ENCODE results near the gene RPTOR. TPM values are rescaled to one million over a fixed set of nuclear protein-coding genes. Genes with fewer than 3 reads are reported as not detected.
A peak's percentile ranks its signal among the peaks of the same experiment; 100 is the strongest.

RPTOR gene
- total RNA-seq, 3 donors from 2014 or later (not counting 1 experiment from before 2014, with no cell fraction given), result 49.2 to 63.6 (median 55.4) TPM

DNA sequence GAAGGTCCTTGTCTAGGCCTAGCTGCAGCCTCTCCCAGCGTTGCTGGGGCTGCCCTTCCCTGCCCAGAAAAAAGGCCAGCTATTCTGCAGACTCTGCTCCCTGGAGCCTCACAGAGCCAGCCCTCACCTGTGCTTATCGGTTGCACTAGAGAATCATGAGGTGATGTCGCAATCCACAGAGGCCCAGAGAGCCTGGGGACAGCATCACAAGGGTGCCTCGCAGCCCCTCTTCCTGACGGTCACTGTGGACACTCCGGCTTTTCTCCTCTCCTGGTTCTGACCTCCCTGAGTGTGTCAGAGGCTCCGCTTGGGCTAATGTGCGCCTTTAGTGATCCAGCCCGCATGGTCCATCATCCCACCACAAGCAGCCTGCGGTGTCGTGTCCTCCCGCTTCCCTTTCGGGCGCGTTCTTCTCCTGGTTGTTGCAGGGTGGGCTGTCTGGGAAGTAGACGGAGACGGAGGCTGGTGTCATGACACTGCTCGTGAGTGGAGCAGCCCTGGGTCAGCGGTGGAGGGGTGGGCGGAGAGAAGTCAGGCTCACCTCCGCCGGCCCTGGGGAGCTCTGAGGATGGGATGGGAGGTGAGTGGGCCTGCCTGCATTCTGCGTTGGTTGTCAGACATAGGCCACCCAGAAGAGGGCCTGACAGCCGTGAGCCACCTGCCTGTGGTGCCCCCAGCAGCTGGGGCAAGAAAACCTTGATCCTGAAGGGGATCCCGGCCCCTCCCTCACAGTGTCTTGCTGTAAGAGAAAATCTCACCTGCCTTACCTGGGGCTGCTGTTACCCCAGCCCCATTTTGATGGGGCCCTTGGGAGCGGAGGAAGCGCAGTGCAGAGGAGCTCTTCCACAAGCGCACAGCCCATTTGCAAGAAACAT, 281.1 kb downstream of the RPTOR start:
- intact Hi-C loops (cut with micrococcal nuclease), result no loop called here
- Histone ChIP-seq H3K27me3 (ENCODE audit: control insufficient read depth, insufficient read depth, low read length) (no peaks in the 10 kb centered on the region), H3K4me3 (ENCODE audit: low read length) (no peak overlapping the region), H3K9me3 (ENCODE audit: control insufficient read depth, insufficient read depth, low read length) (no peaks in the 10 kb centered on the region), H3K27ac (ENCODE audit: low read length) (no peak overlapping the region), H3K36me3 (ENCODE audit: control insufficient read depth, insufficient read depth, low read length) (peaks cover 13% of the 10 kb centered on the region), H3K4me1 (ENCODE audit: control insufficient read depth, insufficient read depth, low read length) (no peaks in the 10 kb centered on the region)
- 95% methylated on average over 28 of the region's 28 CpGs for WGBS (ENCODE audit: insufficient coverage)
- no peak for DNase-seq
- TF ChIP-seq, protein P1, sequence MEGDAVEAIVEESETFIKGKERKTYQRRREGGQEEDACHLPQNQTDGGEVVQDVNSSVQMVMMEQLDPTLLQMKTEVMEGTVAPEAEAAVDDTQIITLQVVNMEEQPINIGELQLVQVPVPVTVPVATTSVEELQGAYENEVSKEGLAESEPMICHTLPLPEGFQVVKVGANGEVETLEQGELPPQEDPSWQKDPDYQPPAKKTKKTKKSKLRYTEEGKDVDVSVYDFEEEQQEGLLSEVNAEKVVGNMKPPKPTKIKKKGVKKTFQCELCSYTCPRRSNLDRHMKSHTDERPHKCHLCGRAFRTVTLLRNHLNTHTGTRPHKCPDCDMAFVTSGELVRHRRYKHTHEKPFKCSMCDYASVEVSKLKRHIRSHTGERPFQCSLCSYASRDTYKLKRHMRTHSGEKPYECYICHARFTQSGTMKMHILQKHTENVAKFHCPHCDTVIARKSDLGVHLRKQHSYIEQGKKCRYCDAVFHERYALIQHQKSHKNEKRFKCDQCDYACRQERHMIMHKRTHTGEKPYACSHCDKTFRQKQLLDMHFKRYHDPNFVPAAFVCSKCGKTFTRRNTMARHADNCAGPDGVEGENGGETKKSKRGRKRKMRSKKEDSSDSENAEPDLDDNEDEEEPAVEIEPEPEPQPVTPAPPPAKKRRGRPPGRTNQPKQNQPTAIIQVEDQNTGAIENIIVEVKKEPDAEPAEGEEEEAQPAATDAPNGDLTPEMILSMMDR (IDR thresholded peaks at IDR 0.05), result no peak
- no peak for ATAC-seq
- no peak overlapping the region for H3K27ac Mint-ChIP-seq
- H3K4me3 Mint-ChIP-seq, result no peak overlapping the region
- no peaks in the 10 kb centered on the region for H3K27me3 Mint-ChIP-seq (ENCODE audit: low read depth in 2 of 2)
- H3K36me3 Mint-ChIP-seq, result no peaks in the 10 kb centered on the region
- peaks cover 0 to 5% of the 10 kb centered on the region in 2 donors for H3K4me1 Mint-ChIP-seq
- H3K9me3 Mint-ChIP-seq, result no peaks in the 10 kb centered on the region

DNA sequence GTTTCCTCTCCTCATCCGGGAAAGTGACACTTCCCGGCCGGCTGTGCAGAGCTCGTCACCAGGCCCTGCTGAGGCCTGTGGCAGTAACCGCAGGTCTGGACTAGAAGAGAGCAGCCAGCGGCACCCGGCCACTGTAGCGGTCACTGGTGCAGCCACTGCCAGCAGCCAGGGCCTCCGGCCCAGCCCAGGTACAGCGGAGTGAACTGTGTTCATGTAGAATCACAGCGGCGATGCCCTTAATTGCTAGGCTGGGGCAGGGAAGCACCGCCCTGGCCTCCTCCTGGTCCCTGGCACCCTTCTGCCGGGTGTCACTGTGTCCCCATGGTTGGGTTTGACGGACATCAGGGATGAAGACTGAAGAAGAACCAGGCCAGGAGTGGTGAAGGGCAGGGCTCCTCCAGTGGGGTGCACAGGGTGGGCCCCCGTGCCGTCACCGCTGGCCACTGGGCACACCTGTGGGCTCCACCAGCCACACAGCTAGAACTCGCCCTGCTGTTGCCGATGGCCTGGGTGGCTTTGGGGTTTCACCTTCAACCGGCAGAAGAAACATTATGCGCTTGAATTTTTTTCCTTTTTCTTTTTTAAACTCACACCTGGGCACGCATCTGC, 281.8 kb downstream of the RPTOR start:
- intact Hi-C loops (cut with micrococcal nuclease), result no loop called here
- no peak overlapping the region for H3K4me3 ChIP-seq (ENCODE audit: low read length)
- Mint-ChIP-seq H3K9me3 (no peaks in the 10 kb centered on the region), H3K27ac (no peak overlapping the region), H3K4me1 (peaks cover under 1 to 6% of the 10 kb centered on the region in 2 donors), H3K4me3 (no peak overlapping the region), H3K36me3 (no peaks in the 10 kb centered on the region), H3K27me3 (ENCODE audit: low read depth in 2 of 2) (no peaks in the 10 kb centered on the region)
- H3K36me3 ChIP-seq (ENCODE audit: control insufficient read depth, insufficient read depth, low read length), result peaks cover 13% of the 10 kb centered on the region
- TF ChIP-seq, protein P1 (IDR thresholded peaks at IDR 0.05), result no peak
- H3K27ac ChIP-seq (ENCODE audit: low read length), result no peak overlapping the region
- WGBS (ENCODE audit: insufficient coverage), result 81% methylated on average over 23 of the region's 23 CpGs
- H3K9me3 ChIP-seq (ENCODE audit: control insufficient read depth, insufficient read depth, low read length), result no peaks in the 10 kb centered on the region
- ATAC-seq, result no peak
- no peak for DNase-seq
- no peaks in the 10 kb centered on the region for H3K4me1 ChIP-seq (ENCODE audit: control insufficient read depth, insufficient read depth, low read length)
- no peaks in the 10 kb centered on the region for H3K27me3 ChIP-seq (ENCODE audit: control insufficient read depth, insufficient read depth, low read length)

DNA sequence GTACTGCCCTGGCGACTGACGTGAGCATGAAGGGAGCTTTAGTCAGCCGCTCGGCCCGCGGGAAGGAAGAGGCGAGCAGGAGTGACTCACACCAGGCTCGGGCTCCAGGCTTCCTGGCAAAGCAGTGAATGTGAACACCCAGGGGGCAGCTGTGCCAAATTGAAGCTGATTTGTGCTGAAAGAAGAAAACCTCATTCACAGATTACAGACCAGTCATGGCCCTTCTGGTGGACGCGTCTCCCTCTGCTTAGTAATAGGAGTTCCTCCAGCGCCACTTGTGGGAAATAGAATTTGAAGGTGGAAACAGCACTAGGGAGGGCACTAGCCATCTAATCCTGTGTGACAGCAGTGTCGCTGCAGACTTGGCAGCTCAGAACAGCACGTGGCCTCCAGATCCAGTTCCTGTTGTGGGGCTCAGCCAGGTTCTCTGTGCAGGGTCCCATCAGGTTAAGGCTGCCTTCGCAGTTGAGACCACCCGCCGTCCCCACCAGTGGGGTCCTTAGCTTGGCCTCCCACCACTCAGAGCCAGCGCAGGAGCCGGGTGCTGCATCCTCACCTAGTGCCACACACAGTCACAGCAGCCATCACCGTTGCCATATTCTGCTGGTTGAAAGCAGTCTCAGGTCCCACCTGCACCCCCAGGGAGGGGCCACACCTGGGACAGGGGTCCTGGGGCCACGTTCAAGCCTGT, 282.5 kb downstream of the RPTOR start:
- intact Hi-C loops (cut with micrococcal nuclease), result no loop called here
- no peaks in the 10 kb centered on the region for H3K27me3 ChIP-seq (ENCODE audit: control insufficient read depth, insufficient read depth, low read length)
- no peaks in the 10 kb centered on the region for H3K27me3 Mint-ChIP-seq (ENCODE audit: low read depth in 2 of 2)
- TF ChIP-seq, protein P1 (IDR thresholded peaks at IDR 0.05), result no peak
- no peaks in the 10 kb centered on the region for H3K36me3 Mint-ChIP-seq
- peak in 2 of 3 donors; percentile 51 to 83 for ATAC-seq
- no peak overlapping the region for H3K4me3 ChIP-seq (ENCODE audit: low read length)
- H3K36me3 ChIP-seq (ENCODE audit: control insufficient read depth, insufficient read depth, low read length), result peaks cover 13% of the 10 kb centered on the region
- H3K27ac Mint-ChIP-seq, result no peak overlapping the region
- H3K27ac ChIP-seq (ENCODE audit: low read length), result no peak overlapping the region
- no peak for DNase-seq
- peaks cover 3% of the 10 kb centered on the region for H3K4me1 ChIP-seq (ENCODE audit: control insufficient read depth, insufficient read depth, low read length)
- peaks cover 7 to 12% of the 10 kb centered on the region in 2 donors for H3K4me1 Mint-ChIP-seq
- H3K4me3 Mint-ChIP-seq, result no peak overlapping the region
- H3K9me3 ChIP-seq (ENCODE audit: control insufficient read depth, insufficient read depth, low read length), result no peaks in the 10 kb centered on the region
- H3K9me3 Mint-ChIP-seq, result no peaks in the 10 kb centered on the region
- WGBS (ENCODE audit: insufficient coverage), result 64% methylated on average over 20 of the region's 20 CpGs
